Spleen (tissue), 11 donors: ENCODE results near the gene ITPR2. TPM values are rescaled to one million over a fixed set of nuclear protein-coding genes. Genes with fewer than 3 reads are reported as not detected.

ENCODE experiments used
- DNase-seq: peaks from one replicate; pipeline ENCODE4 v3.0.0-alpha.2; 2020
- H3K27ac ChIP-seq, 8 donors: fragments of 200-600 bp; sonication (generic) in 7 of 8; 1 replicate in 4 of 8; 2 replicates in 4 of 8; pipeline versions ENCODE4 v1.5.0 to v1.8.0; 2016 to 2021; ENCODE audit warnings: inconsistent platforms in 4 of 8, mild to moderate bottlenecking in 4 of 8, moderate library complexity in 1 of 8
- H3K27me3 ChIP-seq, 7 donors: fragments of 200-600 bp; sonication (generic) in 6 of 7; replicated peaks in 1 of 7; 1 replicate in 4 of 7; 2 replicates in 3 of 7; pipeline versions ENCODE4 v1.5.0 to v1.8.0; 2016 to 2021; ENCODE audit warnings: inconsistent platforms in 3 of 7, mild to moderate bottlenecking in 1 of 7
- H3K36me3 ChIP-seq, 6 donors: fragments of 200-600 bp; sonication (generic) in 5 of 6; 1 replicate in 4 of 6; 2 replicates in 2 of 6; pipeline versions ENCODE4 v1.5.0 to v1.8.0; 2016 to 2021; ENCODE audit warnings: inconsistent platforms in 2 of 6
- H3K4me1 ChIP-seq, 6 donors: fragments of 200-600 bp; sonication (generic) in 5 of 6; 1 replicate in 3 of 6; 2 replicates in 3 of 6; pipeline versions ENCODE4 v1.5.0 to v1.8.0; 2016 to 2021; ENCODE audit warnings: inconsistent platforms in 3 of 6
- H3K4me3 ChIP-seq, 8 donors: fragments of 200-600 bp; sonication (generic) in 7 of 8; 1 replicate in 4 of 8; 2 replicates in 4 of 8; pipeline versions ENCODE4 v1.5.0 to v1.8.0; 2016 to 2021; ENCODE audit warnings: inconsistent platforms in 4 of 8, mild to moderate bottlenecking in 4 of 8, moderate library complexity in 2 of 8
- H3K9me3 ChIP-seq, 8 donors: fragments of 200-600 bp; sonication (generic) in 7 of 8; 1 replicate in 4 of 8; 2 replicates in 4 of 8; pipeline versions ENCODE4 v1.5.0 to v1.8.0; 2016 to 2021; ENCODE audit warnings: inconsistent platforms in 4 of 8
- CTCF ChIP-seq, 11 experiments: fragments of 200-600 bp in 7 of 11; fragments of 450-650 bp in 4 of 11; sonication (generic) in 4 of 11; IDR thresholded peaks in 8 of 11; conservative IDR thresholded peaks in 3 of 11; 1 replicate in 7 of 11; 2 replicates in 4 of 11; pipeline versions ENCODE4 v1.4.0 to v1.8.0; 2016 to 2021; ENCODE audit warnings: antibody characterized with exemption in 11 of 11, inconsistent platforms in 4 of 11, mild to moderate bottlenecking in 1 of 11
- POLR2A ChIP-seq, 3 donors: fragments of 450-650 bp; IDR thresholded peaks; one replicate each; pipeline ENCODE4 v1.5.1; 2017; ENCODE audit warnings: antibody characterized with exemption in 3 of 3, mild to moderate bottlenecking in 1 of 3
- POLR2AphosphoS5 ChIP-seq, 3 donors: sonication (generic); formaldehyde crosslinking; IDR thresholded peaks; one replicate each; pipeline ENCODE4 v1.5.1; 2017; ENCODE audit warnings: antibody characterized with exemption in 3 of 3
- WGBS, 5 donors: extraction: QIAGEN DNeasy Blood & Tissue Kit in 3 of 5; methylation state at CpG; one replicate each; pipeline versions ENCODE4 v1.1.5 to v1.1.7; 2013 to 2018; 5-methylcytosine and 5-hydroxymethylcytosine counted together
- intact Hi-C: fragments of 100-400 bp; cut with DNase I; formaldehyde crosslinking; loops from one replicate; pipeline ENCODE4 v1.15.0; 2023; ENCODE audit warnings: low total_unique reads
- polyA plus RNA-seq, 3 donors: library from polyadenylated mRNA; stranded (reverse); fragments of 200-250 nt; gene quantifications; one replicate each; pipeline ENCODE4 v1.2.1, GENCODE V29; 2013
- total RNA-seq, 7 donors: library from RNA; depleted of rRNA in 3 of 7; stranded (reverse); fragments of >200 nt in 3 of 7; fragmentation: NEBNext Ultra II Directional in 4 of 7; extraction: Animal tissue kit (Norgen Biotek cat#: 25700) in 4 of 7; gene quantifications; one replicate each; pipeline versions ENCODE4 v1.1.0 to v1.2.1, GENCODE V29; 2016 to 2021
- donor health status: healthy with polysubstance abuse.
- donor health status: DM: no; HTN: no; CAD: no; lungs with moderate emphysema.
- donor health status: DM: no; HTN: no; CAD: no.
- donor health status: Bipolar disorder and iron deficiency.
- donor health status: healthy.
- donor health status: DM: no; HTN: no; CAD: no.
- donor health status: DM: yes; HTN: yes; CAD: no.

ITPR2 gene
- total and polyA plus RNA-seq, 10 donors: 3.2 to 105 (median 60.4) TPM

- intact Hi-C loops: no loop called here
- 68 to 95% (median 89%) methylated on average over 2 of the region's 2 CpGs for WGBS, 5 donors
- H3K27me3 ChIP-seq: no peaks in the 10 kb centered on the region
- DNase-seq: no peak
- H3K4me1 ChIP-seq: no peaks in the 10 kb centered on the region
- H3K4me3 ChIP-seq: no peak overlapping the region
- TF ChIP-seq POLR2AphosphoS5 (IDR thresholded peaks at IDR 0.05) (no peak), CTCF (IDR thresholded peaks at IDR 0.05 in 8 of 11, conservative IDR thresholded peaks at IDR 0.05 in 3 of 11) (no peak), POLR2A (IDR thresholded peaks at IDR 0.05) (no peak)
- no peak overlapping the region for H3K27ac ChIP-seq
- H3K9me3 ChIP-seq: no peaks in the 10 kb centered on the region
- peaks cover 0 to 31% (median 0%) of the 10 kb centered on the region in 6 donors for H3K36me3 ChIP-seq
Observed at GRCh38 chr12:26612203-26612602, 220.8 kb downstream of the ITPR2 start.

GRCh38 chr12:26611598-26611997, 221.4 kb downstream of the ITPR2 start:
- DNase-seq: no peak
- Histone ChIP-seq H3K9me3 (no peaks in the 10 kb centered on the region), H3K27me3 (no peaks in the 10 kb centered on the region), H3K27ac (no peak overlapping the region), H3K4me1 (no peaks in the 10 kb centered on the region), H3K4me3 (no peak overlapping the region), H3K36me3 (peaks cover 0 to 31% (median 0%) of the 10 kb centered on the region in 6 donors)
- intact Hi-C loops: no loop called here
- WGBS, 5 donors: 93 to 97% (median 94%) methylated on average over 6 of the region's 6 CpGs
- TF ChIP-seq POLR2A (IDR thresholded peaks at IDR 0.05) (no peak), POLR2AphosphoS5 (IDR thresholded peaks at IDR 0.05) (no peak)

- no peak for DNase-seq
- intact Hi-C loops: no loop called here
- peaks cover 0 to 31% (median 0%) of the 10 kb centered on the region in 6 donors for H3K36me3 ChIP-seq
- TF ChIP-seq POLR2A (IDR thresholded peaks at IDR 0.05) (no peak), POLR2AphosphoS5 (IDR thresholded peaks at IDR 0.05) (no peak), CTCF (IDR thresholded peaks at IDR 0.05 in 8 of 11, conservative IDR thresholded peaks at IDR 0.05 in 3 of 11) (no peak)
- no peak overlapping the region for H3K27ac ChIP-seq
- H3K4me3 ChIP-seq: no peak overlapping the region
- H3K27me3 ChIP-seq: no peaks in the 10 kb centered on the region
- WGBS, 5 donors: 94 to 98% (median 95%) methylated on average over 8 of the region's 8 CpGs
- H3K4me1 ChIP-seq: no peaks in the 10 kb centered on the region
- H3K9me3 ChIP-seq: no peaks in the 10 kb centered on the region
Observed at GRCh38 chr12:26610774-26611173, 222.2 kb downstream of the ITPR2 start.

- H3K4me3 ChIP-seq: no peak overlapping the region
- peaks cover 0 to 31% (median 0%) of the 10 kb centered on the region in 6 donors for H3K36me3 ChIP-seq
- DNase-seq: no peak
- no peaks in the 10 kb centered on the region for H3K9me3 ChIP-seq
- H3K27ac ChIP-seq: no peak overlapping the region
- H3K4me1 ChIP-seq: no peaks in the 10 kb centered on the region
- WGBS, 5 donors: 78 to 97% (median 88%) methylated on average over 1 of the region's 1 CpG
- H3K27me3 ChIP-seq: no peaks in the 10 kb centered on the region
- intact Hi-C loops: no loop called here
- TF ChIP-seq POLR2A (IDR thresholded peaks at IDR 0.05): no peak
- TF ChIP-seq POLR2AphosphoS5 (IDR thresholded peaks at IDR 0.05): no peak
- no peak for TF ChIP-seq CTCF (IDR thresholded peaks at IDR 0.05 in 8 of 11, conservative IDR thresholded peaks at IDR 0.05 in 3 of 11)
Observed at GRCh38 chr12:26609986-26610385, 223.0 kb downstream of the ITPR2 start.

GRCh38 chr12:26608706-26609105, 224.3 kb downstream of the ITPR2 start:
- no peak overlapping the region for H3K4me3 ChIP-seq
- H3K9me3 ChIP-seq: no peaks in the 10 kb centered on the region
- no peak overlapping the region for H3K27ac ChIP-seq
- TF ChIP-seq CTCF (IDR thresholded peaks at IDR 0.05 in 8 of 11, conservative IDR thresholded peaks at IDR 0.05 in 3 of 11) (no peak), POLR2A (IDR thresholded peaks at IDR 0.05) (no peak), POLR2AphosphoS5 (IDR thresholded peaks at IDR 0.05) (no peak)
- H3K36me3 ChIP-seq: peaks cover 0 to 31% (median 0%) of the 10 kb centered on the region in 6 donors
- no peak for DNase-seq
- H3K27me3 ChIP-seq: no peaks in the 10 kb centered on the region
- H3K4me1 ChIP-seq: no peaks in the 10 kb centered on the region
- intact Hi-C loops: no loop called here
- 87 to 95% (median 91%) methylated on average over 2 of the region's 2 CpGs for WGBS, 5 donors
